PC-9 (cell line): ENCODE results near the gene KIF6.

Experiments used
- EZH2 ChIP-seq: fragments of 200-600 bp; sonication (generic); IDR thresholded peaks from 2 replicates; pipeline ENCODE4 v1.8.0; 2017; ENCODE audit warnings: antibody characterized with exemption, low read depth
- TF ChIP-seq, protein P1 (sequence below): fragments of 200-600 bp; sonication (generic); conservative IDR thresholded peaks from 2 replicates; pipeline ENCODE4 v1.6.1; 2017; ENCODE audit warnings: mixed run types, antibody characterized with exemption, mild to moderate bottlenecking, moderate library complexity

DNA sequence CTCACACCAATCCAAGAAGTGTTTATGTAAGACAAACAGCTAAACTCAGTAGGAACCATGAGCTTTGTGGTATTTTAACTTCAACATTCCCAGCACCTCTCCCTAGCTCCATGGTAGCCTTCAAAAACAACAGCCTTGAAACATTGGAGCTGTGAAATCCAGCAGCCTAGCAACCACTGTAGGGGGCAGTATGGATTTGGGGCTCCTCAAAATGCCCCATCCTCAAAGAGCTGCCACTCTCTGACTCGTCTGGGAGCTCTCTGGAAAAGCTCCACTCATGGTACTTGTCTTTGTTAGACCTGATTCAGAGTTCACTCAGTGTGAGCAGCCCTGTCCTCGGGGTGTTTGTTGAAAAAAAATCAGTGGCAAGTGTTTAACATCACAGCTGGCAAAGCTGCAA is 82.9 kb downstream of the KIF6 start:
- TF ChIP-seq, protein P1, sequence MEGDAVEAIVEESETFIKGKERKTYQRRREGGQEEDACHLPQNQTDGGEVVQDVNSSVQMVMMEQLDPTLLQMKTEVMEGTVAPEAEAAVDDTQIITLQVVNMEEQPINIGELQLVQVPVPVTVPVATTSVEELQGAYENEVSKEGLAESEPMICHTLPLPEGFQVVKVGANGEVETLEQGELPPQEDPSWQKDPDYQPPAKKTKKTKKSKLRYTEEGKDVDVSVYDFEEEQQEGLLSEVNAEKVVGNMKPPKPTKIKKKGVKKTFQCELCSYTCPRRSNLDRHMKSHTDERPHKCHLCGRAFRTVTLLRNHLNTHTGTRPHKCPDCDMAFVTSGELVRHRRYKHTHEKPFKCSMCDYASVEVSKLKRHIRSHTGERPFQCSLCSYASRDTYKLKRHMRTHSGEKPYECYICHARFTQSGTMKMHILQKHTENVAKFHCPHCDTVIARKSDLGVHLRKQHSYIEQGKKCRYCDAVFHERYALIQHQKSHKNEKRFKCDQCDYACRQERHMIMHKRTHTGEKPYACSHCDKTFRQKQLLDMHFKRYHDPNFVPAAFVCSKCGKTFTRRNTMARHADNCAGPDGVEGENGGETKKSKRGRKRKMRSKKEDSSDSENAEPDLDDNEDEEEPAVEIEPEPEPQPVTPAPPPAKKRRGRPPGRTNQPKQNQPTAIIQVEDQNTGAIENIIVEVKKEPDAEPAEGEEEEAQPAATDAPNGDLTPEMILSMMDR = no peak
- TF ChIP-seq EZH2 = no peak
